ENCODE data around the gene TSPAN5.
A peak's percentile ranks its signal among the peaks of the same experiment; 100 is the strongest.
"Not testable (repeated sequence)": the region's sequence is repeated elsewhere in the genome, so short reads cannot be mapped to it uniquely, and the experiment has no call there.

The TSPAN5 gene

GRCh38 chr4:98461121-98461865 lies 197.1 kb downstream of the TSPAN5 start:
- DNase-seq (ENCODE audit: low spot score) = not testable (repeated sequence)

GRCh38 chr4:98457422-98457821 lies 201.0 kb downstream of the TSPAN5 start:
- DNase-seq (ENCODE audit: low spot score) = not testable (repeated sequence)

GRCh38 chr4:98452091-98452490 lies 206.3 kb downstream of the TSPAN5 start:
- no peak for DNase-seq (ENCODE audit: low spot score)

GRCh38 chr4:98448908-98449307 lies 209.5 kb downstream of the TSPAN5 start:
- peak; percentile 38 for DNase-seq (ENCODE audit: low spot score)

- DNase-seq (ENCODE audit: low spot score) = no peak
Measured at GRCh38 chr4:98447648-98448047, 210.8 kb downstream of the TSPAN5 start.

GRCh38 chr4:98446499-98447375 lies 211.7 kb downstream of the TSPAN5 start:
- peak; percentile 61 for DNase-seq (ENCODE audit: low spot score)

- no peak for DNase-seq (ENCODE audit: low spot score)
Measured at GRCh38 chr4:98444371-98444770, 214.0 kb downstream of the TSPAN5 start.

- no peak for DNase-seq (ENCODE audit: low spot score)
Measured at GRCh38 chr4:98434816-98435215, 223.6 kb downstream of the TSPAN5 start.

- no peak for DNase-seq (ENCODE audit: low spot score)
Measured at GRCh38 chr4:98433691-98434090, 224.7 kb downstream of the TSPAN5 start.

GRCh38 chr4:98430708-98431403 lies 227.6 kb downstream of the TSPAN5 start:
- DNase-seq (ENCODE audit: low spot score) = no peak

GRCh38 chr4:98423009-98423408 lies 235.4 kb downstream of the TSPAN5 start:
- no peak for DNase-seq (ENCODE audit: low spot score)

- DNase-seq (ENCODE audit: low spot score) = no peak
Measured at GRCh38 chr4:98421111-98421510, 237.3 kb downstream of the TSPAN5 start.

Data from CD4-positive, alpha-beta T cell treated with Interleukin-6 at 100 ng/mL for 8 hours (primary cell).